ENCODE measurements around the gene HSF2BP.
"Not testable (repeated sequence)": the region's sequence is repeated elsewhere in the genome, so short reads cannot be mapped to it uniquely, and the experiment has no call there.

The HSF2BP gene

GRCh38 chr21:43659136-43660000, at the start of gene HSF2BP, which contains the start of gene RRP1B:
HSF2BP (minus strand) TSS chr21:43659488; CDS start chr21:43658096, 1,392 bp downstream.
RRP1B (plus strand) TSS chr21:43659560; CDS start chr21:43659665, 105 bp downstream.
- peak; percentile 75 for DNase-seq

- DNase-seq = no peak
These were observed 49.6 kb upstream of the HSF2BP start for GRCh38 chr21:43708745-43709381.

- DNase-seq = no peak
These were observed 48.2 kb upstream of the HSF2BP start for GRCh38 chr21:43707462-43707861.

GRCh38 chr21:43703035-43703880, 44.0 kb upstream of the HSF2BP start:
- peak; percentile 34 for DNase-seq

- DNase-seq = no peak
These were observed 43.4 kb upstream of the HSF2BP start for GRCh38 chr21:43702785-43703034.

GRCh38 chr21:43701936-43702784, 42.9 kb upstream of the HSF2BP start:
- no peak for DNase-seq

GRCh38 chr21:43699933-43700599, 40.8 kb upstream of the HSF2BP start:
- no peak for DNase-seq

GRCh38 chr21:43699492-43699777, 40.1 kb upstream of the HSF2BP start:
- DNase-seq = not testable (repeated sequence)

- no peak for DNase-seq
These were observed 38.7 kb upstream of the HSF2BP start for GRCh38 chr21:43697758-43698643.

- DNase-seq = no peak
These were observed 36.9 kb upstream of the HSF2BP start for GRCh38 chr21:43696214-43696613.

GRCh38 chr21:43694437-43695079, 35.3 kb upstream of the HSF2BP start:
- no peak for DNase-seq

- DNase-seq = no peak
These were observed 34.7 kb upstream of the HSF2BP start for GRCh38 chr21:43693981-43694380.

- no peak for DNase-seq
These were observed 33.7 kb upstream of the HSF2BP start for GRCh38 chr21:43692949-43693348.

GRCh38 chr21:43691801-43692200, 32.5 kb upstream of the HSF2BP start:
- DNase-seq = no peak

- DNase-seq = no peak
These were observed 32.0 kb upstream of the HSF2BP start for GRCh38 chr21:43691086-43691795.

GRCh38 chr21:43690346-43690745, 31.1 kb upstream of the HSF2BP start:
- DNase-seq = no peak

GRCh38 chr21:43689556-43690337, 30.5 kb upstream of the HSF2BP start:
- DNase-seq = no peak

- DNase-seq = no peak
These were observed 29.6 kb upstream of the HSF2BP start for GRCh38 chr21:43688906-43689305.

Measured in NCI-H1417 treated with DMSO at 0.1 percent for 48 hours (cell line).